Mesenchymal stem cell (in vitro differentiated cells and primary cell): ENCODE data around the gene TWIST2.
A peak's percentile ranks its signal among the peaks of the same experiment; 100 is the strongest.

Experiments
- DNase-seq: peaks from one replicate; pipeline ENCODE4 v3.0.0-alpha.2; 2013
- H2AFZ ChIP-seq: one replicate; pipeline ENCODE4 v1.6.1; 2013; ENCODE audit warnings: low read depth, mild to moderate bottlenecking, control low read depth, inconsistent platforms, low read length, moderate library complexity
- H2AK5ac ChIP-seq: 2 replicates; pipeline ENCODE4 v1.6.1; 2013; ENCODE audit warnings: low read length, moderate library complexity, mild to moderate bottlenecking, inconsistent platforms; ENCODE audit not compliant: severe bottlenecking
- H2BK120ac ChIP-seq: one replicate; pipeline ENCODE4 v1.6.1; 2013; ENCODE audit warnings: low read depth, mild to moderate bottlenecking, inconsistent platforms, low read length, moderate library complexity
- H2BK12ac ChIP-seq, 2 experiments: one replicate each; pipeline ENCODE4 v1.6.1; 2013; ENCODE audit warnings: inconsistent platforms in 2 of 2, low read length in 2 of 2, mild to moderate bottlenecking in 2 of 2, moderate library complexity in 2 of 2, control low read depth in 1 of 2
- H2BK15ac ChIP-seq: one replicate; pipeline ENCODE4 v1.6.1; 2013; ENCODE audit warnings: mild to moderate bottlenecking, low read depth, inconsistent platforms; ENCODE audit not compliant: poor library complexity, severe bottlenecking
- H2BK5ac ChIP-seq: 2 replicates; pipeline ENCODE4 v1.6.1; 2013; ENCODE audit warnings: low read depth, mild to moderate bottlenecking, low read length, control low read depth, inconsistent platforms; ENCODE audit not compliant: poor library complexity, severe bottlenecking
- H3K14ac ChIP-seq, 2 experiments: one replicate each; pipeline ENCODE4 v1.6.1; 2013; ENCODE audit warnings: inconsistent platforms in 2 of 2, low read length in 2 of 2, control low read depth in 1 of 2, mild to moderate bottlenecking in 1 of 2, moderate library complexity in 1 of 2
- H3K18ac ChIP-seq, 2 experiments: one replicate each; pipeline ENCODE4 v1.6.1; 2013; ENCODE audit warnings: inconsistent platforms in 2 of 2, low read length in 2 of 2, control low read depth in 1 of 2, low read depth in 1 of 2, mild to moderate bottlenecking in 1 of 2
- H3K23ac ChIP-seq, 2 experiments: one replicate each; pipeline ENCODE4 v1.6.1; 2013; ENCODE audit warnings: inconsistent platforms in 2 of 2, low read length in 2 of 2, mild to moderate bottlenecking in 2 of 2, moderate library complexity in 2 of 2, control low read depth in 1 of 2
- H3K27ac ChIP-seq: 2 replicates; pipeline ENCODE4 v1.5.1; 2013; ENCODE audit warnings: mild to moderate bottlenecking, moderate library complexity, low read length, control low read depth, inconsistent platforms; ENCODE audit not compliant: poor library complexity, severe bottlenecking
- H3K27me3 ChIP-seq, 2 experiments: 2 replicates each; pipeline versions ENCODE4 v1.6.1 to v1.7.0; 2013; ENCODE audit warnings: low read length in 2 of 2, mild to moderate bottlenecking in 2 of 2, moderate library complexity in 2 of 2, control low read depth in 1 of 2, inconsistent platforms in 1 of 2; ENCODE audit not compliant: control insufficient read depth in 1 of 2, insufficient read depth in 1 of 2
- H3K36me3 ChIP-seq, 2 experiments: 2 replicates each; pipeline versions ENCODE4 v1.6.1 to v1.7.0; 2013; ENCODE audit warnings: low read length in 2 of 2, control low read depth in 1 of 2, inconsistent platforms in 1 of 2, low read depth in 1 of 2, mild to moderate bottlenecking in 1 of 2; ENCODE audit not compliant: insufficient read depth in 2 of 2, control insufficient read depth in 1 of 2
- H3K4ac ChIP-seq, 2 experiments: one replicate each; pipeline ENCODE4 v1.6.1; 2013; ENCODE audit warnings: inconsistent platforms in 2 of 2, low read length in 2 of 2, mild to moderate bottlenecking in 2 of 2, moderate library complexity in 2 of 2, control low read depth in 1 of 2, low read depth in 1 of 2
- H3K4me1 ChIP-seq: 2 replicates; pipeline ENCODE4 v1.6.1; 2013; ENCODE audit warnings: low read depth, low read length, control low read depth; ENCODE audit not compliant: control insufficient read depth, insufficient read depth
- H3K4me2 ChIP-seq: 2 replicates; pipeline ENCODE4 v1.6.1; 2013; ENCODE audit warnings: low read length, mild to moderate bottlenecking, inconsistent platforms; ENCODE audit not compliant: poor library complexity, severe bottlenecking
- H3K4me3 ChIP-seq, 2 experiments: 2 replicates each; pipeline versions ENCODE4 v1.5.1 to v1.7.0; 2013; ENCODE audit warnings: low read length in 2 of 2, mild to moderate bottlenecking in 2 of 2, control low read depth in 1 of 2, low read depth in 1 of 2; ENCODE audit not compliant: insufficient read depth in 1 of 2
- H3K79me1 ChIP-seq: replicated peaks from 2 replicates; pipeline ENCODE4 v1.6.1; 2013; ENCODE audit warnings: mild to moderate bottlenecking, control low read depth, low read length, inconsistent platforms; ENCODE audit not compliant: poor library complexity, severe bottlenecking
- H3K9ac ChIP-seq: 2 replicates; pipeline ENCODE4 v1.7.0; 2013; ENCODE audit warnings: mild to moderate bottlenecking, low read length, moderate library complexity
- H3K9me3 ChIP-seq: 2 replicates; pipeline ENCODE4 v1.7.0; 2013; ENCODE audit warnings: mild to moderate bottlenecking, low read length; ENCODE audit not compliant: control insufficient read depth
- H4K8ac ChIP-seq: one replicate; pipeline ENCODE4 v1.6.1; 2013; ENCODE audit warnings: inconsistent platforms, mild to moderate bottlenecking, low read length, moderate library complexity
- H4K91ac ChIP-seq: one replicate; pipeline ENCODE4 v1.6.1; 2013; ENCODE audit warnings: mild to moderate bottlenecking, low read length, inconsistent platforms
- WGBS: methylation state at CpG from one replicate; pipeline ENCODE4 v1.1.7; 2013; ENCODE audit warnings: mixed read lengths; 5-methylcytosine and 5-hydroxymethylcytosine counted together

The TWIST2 gene

GRCh38 chr2:238857959-238858358 lies 10.1 kb downstream of the TWIST2 start:
- no peak overlapping the region for H2BK5ac ChIP-seq
- peaks cover 0 to 65% of the 10 kb centered on the region in 2 experiments for H3K36me3 ChIP-seq
- H3K27me3 ChIP-seq, result peaks cover 0 to 28% of the 10 kb centered on the region in 2 experiments
- no peak overlapping the region for H3K4me2 ChIP-seq
- no peaks in the 10 kb centered on the region for H3K79me1 ChIP-seq
- no peak for DNase-seq
- H2BK120ac ChIP-seq, result no peak overlapping the region
- peak overlapping the region; percentile 36 for H3K9ac ChIP-seq
- no peak overlapping the region for H4K8ac ChIP-seq
- no peak overlapping the region for H3K23ac ChIP-seq
- 90% methylated on average over 2 of the region's 4 CpGs for WGBS
- no peak overlapping the region for H3K27ac ChIP-seq
- no peak overlapping the region for H3K14ac ChIP-seq
- H2BK15ac ChIP-seq, result no peak overlapping the region
- H3K4me3 ChIP-seq, result no peak overlapping the region
- no peak overlapping the region for H2BK12ac ChIP-seq
- no peak overlapping the region for H2AK5ac ChIP-seq
- H3K4ac ChIP-seq, result no peak overlapping the region
- H3K18ac ChIP-seq, result no peak overlapping the region
- no peak overlapping the region for H4K91ac ChIP-seq
- no peak overlapping the region for H2AFZ ChIP-seq
- no peaks in the 10 kb centered on the region for H3K9me3 ChIP-seq
- H3K4me1 ChIP-seq, result no peaks in the 10 kb centered on the region

- peaks cover 0 to 64% of the 10 kb centered on the region in 2 experiments for H3K36me3 ChIP-seq
- H3K4me3 ChIP-seq, result no peak overlapping the region
- no peak overlapping the region for H4K8ac ChIP-seq
- peak overlapping the region in 1 of 2 experiments; percentile 16 for H3K14ac ChIP-seq
- H3K18ac ChIP-seq, result peak overlapping the region in 1 of 2 experiments; percentile 51
- no peak overlapping the region for H2AFZ ChIP-seq
- H3K27ac ChIP-seq, result no peak overlapping the region
- no peak overlapping the region for H3K4me2 ChIP-seq
- H2BK120ac ChIP-seq, result no peak overlapping the region
- H2BK12ac ChIP-seq, result no peak overlapping the region
- H3K23ac ChIP-seq, result peak overlapping the region in 1 of 2 experiments; percentile 48
- H2AK5ac ChIP-seq, result no peak overlapping the region
- peaks cover 0 to 20% of the 10 kb centered on the region in 2 experiments for H3K27me3 ChIP-seq
- H3K4me1 ChIP-seq, result peaks cover 11% of the 10 kb centered on the region
- WGBS, result 95% methylated on average over 14 of the region's 14 CpGs
- DNase-seq, result no peak
- H4K91ac ChIP-seq, result no peak overlapping the region
- H2BK5ac ChIP-seq, result no peak overlapping the region
- no peaks in the 10 kb centered on the region for H3K9me3 ChIP-seq
- no peaks in the 10 kb centered on the region for H3K79me1 ChIP-seq
- H2BK15ac ChIP-seq, result no peak overlapping the region
- no peak overlapping the region for H3K9ac ChIP-seq
- H3K4ac ChIP-seq, result no peak overlapping the region
Measured at GRCh38 chr2:238859636-238860347, 11.9 kb downstream of the TWIST2 start.

GRCh38 chr2:238861013-238861730 lies 13.3 kb downstream of the TWIST2 start:
- no peak overlapping the region for H3K14ac ChIP-seq
- peak overlapping the region in 1 of 2 experiments; percentile 58 for H3K4me3 ChIP-seq
- no peak overlapping the region for H2BK15ac ChIP-seq
- no peak overlapping the region for H3K4ac ChIP-seq
- no peak overlapping the region for H3K23ac ChIP-seq
- peak overlapping the region; percentile 10 to 43 for H2BK12ac ChIP-seq
- 84% methylated on average over 18 of the region's 21 CpGs for WGBS
- H3K9ac ChIP-seq, result peak overlapping the region; percentile 89
- H4K8ac ChIP-seq, result peak overlapping the region; percentile 31
- no peak overlapping the region for H3K18ac ChIP-seq
- no peaks in the 10 kb centered on the region for H3K9me3 ChIP-seq
- no peaks in the 10 kb centered on the region for H3K79me1 ChIP-seq
- no peak overlapping the region for H2BK5ac ChIP-seq
- peaks cover 0 to 63% of the 10 kb centered on the region in 2 experiments for H3K36me3 ChIP-seq
- peaks cover 0 to 13% of the 10 kb centered on the region in 2 experiments for H3K27me3 ChIP-seq
- peaks cover 16% of the 10 kb centered on the region for H3K4me1 ChIP-seq
- no peak overlapping the region for H2AFZ ChIP-seq
- no peak overlapping the region for H3K4me2 ChIP-seq
- no peak overlapping the region for H2BK120ac ChIP-seq
- DNase-seq, result no peak
- H2AK5ac ChIP-seq, result no peak overlapping the region
- no peak overlapping the region for H4K91ac ChIP-seq
- no peak overlapping the region for H3K27ac ChIP-seq

GRCh38 chr2:238861766-238862315 lies 14.0 kb downstream of the TWIST2 start:
- Histone ChIP-seq H3K4me2 (no peak overlapping the region), H3K79me1 (no peaks in the 10 kb centered on the region), H3K4me3 (peak overlapping the region in 1 of 2 experiments; percentile 58), H3K36me3 (peaks cover 0 to 65% of the 10 kb centered on the region in 2 experiments), H2AFZ (no peak overlapping the region), H2BK12ac (peak overlapping the region; percentile 14 to 40), H3K14ac (no peak overlapping the region), H3K9me3 (no peaks in the 10 kb centered on the region), H3K23ac (no peak overlapping the region), H3K9ac (peak overlapping the region; percentile 89), H3K27me3 (peaks cover 0 to 13% of the 10 kb centered on the region in 2 experiments), H2BK120ac (no peak overlapping the region), H2BK5ac (no peak overlapping the region), H2AK5ac (no peak overlapping the region), H2BK15ac (no peak overlapping the region), H3K4me1 (peaks cover 19% of the 10 kb centered on the region), H3K27ac (no peak overlapping the region), H3K4ac (no peak overlapping the region), H4K91ac (peak overlapping the region; percentile 36), H4K8ac (peak overlapping the region; percentile 16), H3K18ac (no peak overlapping the region)
- DNase-seq, result no peak
- 98% methylated on average over 9 of the region's 10 CpGs for WGBS
